ENCODE data around the gene RALGPS1. TPM values are rescaled to one million over a fixed set of nuclear protein-coding genes. Genes with fewer than 3 reads are reported as not detected.
A peak's percentile ranks its signal among the peaks of the same experiment; 100 is the strongest.

Gene RALGPS1
- total RNA-seq, 4 donors from 2014 or later, result 4.6 to 11.9 (median 10.0) TPM

DNA sequence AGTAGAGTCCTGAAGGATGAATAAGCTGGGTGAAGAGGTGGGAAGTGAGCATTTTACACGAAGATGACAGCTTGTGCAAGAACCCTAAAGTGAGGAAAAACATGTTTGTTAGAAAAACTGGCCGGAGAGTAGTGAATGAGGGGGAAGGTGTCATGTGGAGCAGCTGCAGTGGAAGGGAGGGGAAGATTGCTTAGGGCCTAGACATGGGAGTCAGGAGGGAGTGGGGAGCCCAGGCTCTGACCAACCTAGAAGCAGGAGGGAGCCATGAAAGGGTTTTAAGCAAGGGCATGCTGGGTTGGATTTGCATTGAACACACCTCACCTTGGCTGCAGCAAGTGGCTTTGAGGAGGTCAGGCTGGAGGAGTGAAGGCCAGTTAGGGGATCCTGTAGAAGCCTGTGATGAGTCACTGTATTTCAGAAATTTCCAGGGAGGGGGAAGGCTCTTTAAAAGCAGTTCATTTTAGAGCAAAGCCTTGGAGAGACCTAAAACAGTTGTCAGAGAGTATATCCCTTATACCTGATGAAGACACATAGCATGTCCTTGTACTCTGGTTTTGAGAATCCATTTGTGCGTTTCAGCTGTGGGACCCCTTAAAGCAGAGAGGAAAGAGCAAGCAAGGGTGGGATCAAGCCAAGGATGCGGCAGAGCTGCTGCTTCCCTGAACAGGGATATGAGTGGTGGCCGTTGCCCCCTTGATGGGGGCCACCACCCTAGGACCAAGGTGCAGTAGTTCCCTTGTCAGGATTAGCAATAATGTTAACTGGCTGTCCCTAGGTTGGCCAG, 162.5 kb downstream of the RALGPS1 start:
- intact Hi-C loops (cut with DNase I), result no loop called here
- no peaks in the 10 kb centered on the region for H3K36me3 ChIP-seq
- H3K9me3 ChIP-seq, result no peaks in the 10 kb centered on the region
- no peak overlapping the region for H3K4me3 ChIP-seq
- WGBS, result 85% methylated on average over 5 of the region's 5 CpGs
- peak overlapping the region in 3 of 4 donors; percentile 7 to 20 (median 9) for H3K27ac ChIP-seq (replicated peaks in 1 of 4)
- no peaks in the 10 kb centered on the region for H3K27me3 ChIP-seq
- DNase-seq (ENCODE audit: extremely low spot score), result no peak
- peaks cover 27 to 36% (median 31%) of the 10 kb centered on the region in 4 donors for H3K4me1 ChIP-seq
- no peak for TF ChIP-seq POLR2AphosphoS5 (IDR thresholded peaks at IDR 0.05)
- no peak for TF ChIP-seq POLR2A (IDR thresholded peaks at IDR 0.05; ENCODE audit: low read depth)
- TF ChIP-seq CTCF (IDR thresholded peaks at IDR 0.05), result no peak
- no peak for TF ChIP-seq EP300 (IDR thresholded peaks at IDR 0.05)

DNA sequence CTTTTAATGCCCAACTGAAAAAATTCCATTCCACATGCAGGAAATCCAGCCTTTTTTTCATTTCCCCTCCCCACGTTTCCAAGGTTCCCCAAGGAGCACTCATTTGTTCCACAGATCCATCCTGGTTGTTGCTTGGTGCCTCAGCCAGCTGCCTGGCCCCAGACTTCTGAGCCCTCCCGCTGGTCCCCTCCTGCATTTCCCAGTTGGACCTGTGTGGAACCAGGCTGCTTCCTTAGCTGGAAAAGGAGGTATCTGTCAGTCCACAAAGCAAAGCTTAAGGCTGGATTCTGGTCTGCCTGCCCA, 163.0 kb downstream of the RALGPS1 start:
- H3K27ac ChIP-seq (replicated peaks in 1 of 4), result peak overlapping the region in 3 of 4 donors; percentile 6 to 20 (median 7)
- no peaks in the 10 kb centered on the region for H3K27me3 ChIP-seq
- H3K4me1 ChIP-seq, result peaks cover 27 to 36% (median 31%) of the 10 kb centered on the region in 4 donors
- no peaks in the 10 kb centered on the region for H3K9me3 ChIP-seq
- no peak overlapping the region for H3K4me3 ChIP-seq
- TF ChIP-seq POLR2A (IDR thresholded peaks at IDR 0.05; ENCODE audit: low read depth), result no peak
- TF ChIP-seq CTCF (IDR thresholded peaks at IDR 0.05), result no peak
- no peak for TF ChIP-seq EP300 (IDR thresholded peaks at IDR 0.05)
- no peak for TF ChIP-seq POLR2AphosphoS5 (IDR thresholded peaks at IDR 0.05)
- WGBS, result 82% methylated on average over 2 of the region's 2 CpGs
- intact Hi-C loops (cut with DNase I), result no loop called here
- no peaks in the 10 kb centered on the region for H3K36me3 ChIP-seq
- DNase-seq (ENCODE audit: extremely low spot score), result no peak

- no peak for DNase-seq (ENCODE audit: extremely low spot score)
- H3K27ac ChIP-seq (replicated peaks in 1 of 4), result no peak overlapping the region
- WGBS, result 87% methylated on average over 6 of the region's 6 CpGs
These were observed 163.8 kb downstream of the RALGPS1 start for GRCh38 chr9:127078336-127078735.

DNA sequence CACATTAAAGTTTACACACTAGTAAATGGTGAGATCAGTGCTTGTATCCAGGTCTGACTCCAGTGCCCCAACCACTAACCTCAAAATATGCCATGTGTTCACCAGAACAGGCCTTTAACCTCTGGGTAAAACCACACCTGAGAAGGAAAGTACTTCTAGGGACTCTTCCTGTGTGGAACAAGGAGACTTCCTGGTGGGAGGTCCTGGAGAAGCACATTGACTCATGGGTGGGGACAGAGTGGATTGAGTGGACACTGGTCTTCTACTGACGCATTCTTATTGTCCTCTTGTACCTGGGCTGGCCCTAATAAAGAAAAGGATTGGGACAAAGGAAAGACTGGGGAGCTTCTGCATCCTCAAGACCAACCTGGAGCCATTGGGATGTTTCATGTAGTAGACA, 164.4 kb downstream of the RALGPS1 start:
- WGBS, result 100% methylated on average over 1 of the region's 1 CpG
- Histone ChIP-seq H3K27me3 (no peaks in the 10 kb centered on the region), H3K36me3 (no peaks in the 10 kb centered on the region), H3K4me3 (no peak overlapping the region), H3K9me3 (no peaks in the 10 kb centered on the region), H3K27ac (replicated peaks in 1 of 4) (no peak overlapping the region), H3K4me1 (peaks cover 35 to 39% (median 37%) of the 10 kb centered on the region in 4 donors)
- intact Hi-C loops (cut with DNase I), result no loop called here
- no peak for DNase-seq (ENCODE audit: extremely low spot score)
- TF ChIP-seq EP300 (IDR thresholded peaks at IDR 0.05) (no peak), CTCF (IDR thresholded peaks at IDR 0.05) (no peak), POLR2A (IDR thresholded peaks at IDR 0.05; ENCODE audit: low read depth) (no peak), POLR2AphosphoS5 (IDR thresholded peaks at IDR 0.05) (no peak)

More at GRCh38 chr9:127078336-127078735, 163.8 kb downstream of the RALGPS1 start:
- Histone ChIP-seq H3K4me3 (no peak overlapping the region), H3K36me3 (no peaks in the 10 kb centered on the region), H3K4me1 (peaks cover 31 to 36% (median 35%) of the 10 kb centered on the region in 4 donors), H3K9me3 (no peaks in the 10 kb centered on the region), H3K27me3 (no peaks in the 10 kb centered on the region)
- intact Hi-C loops (cut with DNase I), result no loop called here
- TF ChIP-seq POLR2AphosphoS5 (IDR thresholded peaks at IDR 0.05) (no peak), EP300 (IDR thresholded peaks at IDR 0.05) (no peak), POLR2A (IDR thresholded peaks at IDR 0.05; ENCODE audit: low read depth) (no peak), CTCF (IDR thresholded peaks at IDR 0.05) (no peak)
